T1000 (cell line): ENCODE data around the gene CCDC122.

ENCODE experiments used
- DNase-seq: peaks from one replicate; lab custom pipeline; 2025; ENCODE audit warnings: mixed read lengths; lab: John Stamatoyannopoulos, UW

Gene CCDC122

DNA sequence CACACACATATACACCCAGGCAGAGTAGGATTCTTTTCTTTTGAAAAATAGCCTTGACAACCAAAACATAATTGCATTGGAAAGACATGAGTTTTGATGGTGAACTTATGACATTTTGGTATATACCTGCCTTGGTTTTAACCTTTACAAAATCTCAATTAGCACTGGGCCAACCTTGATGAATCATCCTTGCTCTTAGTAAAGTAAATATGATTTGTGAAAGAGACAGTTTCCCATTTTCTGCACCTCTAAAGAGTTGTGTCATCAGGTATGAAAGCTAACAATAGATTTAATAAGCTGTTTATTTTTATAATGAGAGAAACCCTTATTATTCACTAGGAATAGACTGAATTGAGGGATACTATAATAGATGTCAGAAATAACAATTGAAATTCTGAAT, 77.0 kb downstream of the CCDC122 start:
- no peak for DNase-seq

DNA sequence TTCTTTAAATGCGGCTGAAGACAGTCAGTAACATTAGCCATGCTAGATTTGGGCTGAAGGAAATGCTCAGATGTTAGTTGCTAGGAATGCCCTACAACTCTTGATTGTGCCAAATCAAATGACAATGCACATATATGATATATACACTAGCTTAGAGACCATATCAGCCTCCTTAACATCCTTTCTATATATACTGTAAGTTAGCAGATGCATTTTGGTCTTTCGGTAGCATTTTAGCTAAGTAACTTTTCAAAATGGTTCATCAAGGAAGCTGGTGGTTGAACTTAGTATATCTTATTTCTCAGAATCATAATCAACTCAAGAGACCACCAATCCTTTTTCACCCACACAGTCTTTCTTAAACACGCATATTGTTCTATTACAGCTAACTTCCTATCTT, 78.7 kb downstream of the CCDC122 start:
- DNase-seq, result no peak

DNA sequence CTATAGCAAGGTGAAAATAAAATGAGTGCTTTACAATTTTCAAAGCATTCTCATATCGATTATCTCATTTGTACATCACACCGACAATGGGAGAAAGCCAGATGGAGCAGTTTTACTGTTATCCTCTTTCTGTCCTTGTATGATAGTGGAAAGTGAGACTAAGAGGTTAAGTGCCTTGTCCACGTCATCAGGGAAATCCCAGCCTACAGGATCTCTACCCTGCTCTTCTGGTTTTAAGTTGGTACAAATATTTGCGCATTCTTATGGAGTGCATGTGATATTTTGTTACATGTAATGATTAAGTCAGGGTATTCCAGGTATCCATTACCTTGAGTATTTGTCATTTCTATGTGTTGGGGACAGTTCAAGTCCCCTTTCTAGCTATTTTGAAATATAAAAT, 80.3 kb downstream of the CCDC122 start:
- DNase-seq, result no peak

DNA sequence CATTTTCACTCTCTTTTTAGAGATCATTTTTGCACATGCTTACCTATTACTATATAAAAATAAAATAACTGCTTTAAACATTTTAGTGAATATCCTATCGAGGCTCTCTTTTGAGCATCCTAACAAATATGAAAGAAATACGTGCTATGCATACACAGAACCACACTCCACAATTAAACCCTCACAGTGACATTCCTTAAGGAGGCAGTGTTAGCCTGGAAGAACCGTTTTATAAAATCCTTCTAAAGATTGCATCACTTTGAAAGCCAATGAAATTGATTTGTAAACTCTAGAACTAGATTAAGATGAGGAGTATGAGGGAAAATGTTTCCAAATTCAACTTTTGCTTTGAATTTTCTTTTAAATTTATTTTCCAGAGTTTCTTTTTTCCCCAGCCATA, 81.7 kb downstream of the CCDC122 start:
- no peak for DNase-seq

DNA sequence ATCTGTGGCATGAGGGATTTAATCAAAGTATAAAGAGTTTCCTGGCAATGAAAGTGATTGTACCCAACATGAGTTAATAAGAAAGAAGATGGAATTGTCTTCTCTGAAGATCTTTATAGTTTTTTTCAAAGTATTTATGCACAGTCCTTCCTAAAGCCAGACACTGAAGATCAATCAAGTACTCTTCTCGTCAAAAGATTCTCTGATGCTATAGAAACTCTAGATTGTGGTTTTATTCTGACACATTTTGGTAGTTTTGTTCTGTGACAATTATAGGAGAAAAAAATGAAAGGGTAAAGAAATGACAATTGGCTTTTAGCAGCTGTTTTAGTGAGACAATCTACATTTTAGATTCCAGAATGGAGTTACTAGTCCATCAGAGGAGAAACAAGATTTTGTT, 82.4 kb downstream of the CCDC122 start:
- DNase-seq, result no peak

DNA sequence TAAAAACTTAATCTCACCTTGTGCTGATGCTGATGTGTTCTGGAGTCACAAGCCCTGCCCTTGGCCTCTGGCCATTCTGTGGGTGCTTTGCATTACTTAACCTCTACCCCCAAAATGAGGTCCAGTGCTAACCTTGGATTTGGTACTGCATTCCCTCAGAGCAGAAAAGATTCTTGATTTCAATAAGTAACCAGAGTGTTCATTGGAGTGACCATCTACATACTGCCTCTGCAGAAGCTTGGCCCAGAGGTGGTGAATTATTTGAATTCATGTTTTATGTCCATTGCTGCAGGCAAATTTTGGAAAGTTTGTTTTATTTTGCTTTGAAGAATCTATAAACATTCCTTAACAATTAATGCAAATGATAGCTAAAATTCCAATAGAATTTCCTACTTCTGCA, 85.1 kb downstream of the CCDC122 start:
- no peak for DNase-seq

DNA sequence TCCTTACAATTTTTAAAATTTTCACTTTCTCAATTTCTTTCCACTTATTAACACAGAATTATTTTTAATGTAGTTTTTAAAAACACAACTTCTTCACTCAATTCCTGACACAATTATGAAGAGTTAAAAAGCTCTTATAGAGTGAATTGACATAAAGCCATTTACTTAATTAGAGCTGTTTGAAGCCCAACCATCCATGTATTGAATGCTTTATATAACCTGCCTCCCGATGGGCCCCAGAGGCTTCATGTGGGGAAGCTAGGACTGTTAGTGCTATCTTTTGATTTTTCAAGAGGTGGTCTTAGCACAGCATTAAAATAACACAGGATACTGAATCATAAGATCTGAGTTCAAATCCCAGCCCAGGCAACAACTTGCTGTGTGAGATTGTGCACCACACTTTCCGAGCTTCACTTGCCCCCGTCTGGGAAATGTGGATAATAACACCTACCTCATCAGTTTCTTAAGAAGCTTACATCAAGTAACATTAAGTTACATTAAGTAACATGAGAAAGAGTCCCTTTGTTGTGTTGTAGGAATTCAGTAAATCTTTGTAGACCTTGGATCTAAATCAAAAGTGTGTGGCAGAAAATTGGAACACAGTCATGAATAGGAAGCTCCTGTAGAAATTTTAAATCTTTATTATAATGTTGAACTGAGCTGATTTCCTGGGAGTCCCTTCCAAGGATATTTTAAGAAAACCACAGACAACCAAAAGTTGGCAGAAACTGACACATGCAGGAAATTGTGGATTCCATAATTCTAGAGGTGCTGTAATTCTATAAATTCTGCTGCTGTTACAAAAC, 87.3 kb downstream of the CCDC122 start:
- DNase-seq, result no peak

DNA sequence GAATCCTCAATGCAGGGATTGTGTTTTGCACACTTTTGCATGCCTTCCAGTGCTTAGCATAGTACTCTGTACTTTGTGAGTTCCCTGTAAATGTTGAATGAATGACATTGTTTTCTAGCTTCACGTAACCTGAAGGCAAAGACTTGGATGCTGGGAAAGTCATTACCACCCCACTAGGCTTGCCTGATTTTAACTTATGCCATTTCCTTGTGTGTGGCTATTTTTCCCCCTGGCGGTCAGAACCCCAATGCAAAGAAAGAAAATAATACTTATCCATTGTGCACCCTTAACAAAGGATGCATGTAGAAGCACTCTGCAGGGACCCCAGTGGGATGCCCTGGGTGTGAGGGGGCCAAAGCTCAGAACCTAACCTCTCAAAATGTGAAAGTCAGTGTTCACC, 91.5 kb downstream of the CCDC122 start:
- DNase-seq, result no peak

DNA sequence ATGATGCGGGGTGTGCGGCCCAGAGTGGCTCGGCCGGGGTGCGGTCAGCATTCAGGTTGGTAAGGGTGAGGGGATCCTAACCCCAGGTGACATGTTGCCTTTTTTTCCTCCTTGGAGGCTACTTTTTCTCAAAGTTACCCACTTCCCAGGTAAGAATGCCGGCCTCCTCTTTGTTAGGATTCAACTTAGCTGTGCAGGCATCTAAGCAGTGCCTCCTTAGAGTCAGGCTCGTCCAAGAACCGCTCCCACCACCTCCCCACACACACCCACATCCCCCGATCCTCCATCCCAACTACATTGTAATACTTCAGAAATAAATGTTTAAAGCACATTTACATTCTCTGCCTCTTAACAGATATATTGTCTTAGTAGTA, 92.0 kb downstream of the CCDC122 start:
- no peak for DNase-seq

DNA sequence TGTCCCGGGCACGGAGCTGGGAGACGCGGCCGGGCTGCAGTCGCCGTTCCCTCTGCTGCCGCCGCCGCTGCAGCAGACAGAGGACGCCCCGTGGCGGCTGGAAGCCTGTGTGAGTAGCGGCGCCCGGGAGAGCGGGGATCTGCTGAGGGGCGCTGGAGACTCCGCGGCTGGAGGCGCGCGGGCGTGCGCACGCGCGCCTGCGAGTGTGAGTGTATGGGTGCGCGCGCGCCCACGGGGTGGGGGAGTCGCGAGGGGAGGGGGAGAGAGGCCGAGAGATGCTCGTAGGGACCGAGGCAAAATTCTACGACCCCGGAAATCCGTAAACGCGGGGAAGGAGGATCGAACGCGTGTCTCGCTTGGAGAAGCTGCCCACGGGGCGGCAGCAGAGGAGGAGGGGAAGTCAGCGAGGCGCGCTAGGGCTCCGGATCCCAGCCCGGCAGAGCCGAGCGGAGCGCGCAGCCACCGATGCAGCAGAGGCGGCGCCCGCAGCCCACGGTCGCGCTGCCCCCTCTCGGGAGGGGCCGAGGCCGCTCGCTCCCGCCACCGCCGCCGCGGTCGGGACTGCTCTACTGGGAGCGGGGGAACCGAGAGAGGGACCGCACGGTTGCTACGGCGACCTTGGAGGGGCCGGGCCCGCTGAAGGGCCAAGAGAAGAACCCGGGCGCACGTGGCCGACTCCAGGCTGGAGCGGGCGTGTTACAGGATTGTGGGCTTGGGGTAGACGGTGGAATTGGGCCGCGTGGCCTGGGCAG, 92.6 kb downstream of the CCDC122 start, which contains the start of gene ENOX1:
Gene ENOX1 (minus strand): TSS at position 207 of the 752 bp plus-strand sequence.
- peak; percentile 25 for DNase-seq

DNA sequence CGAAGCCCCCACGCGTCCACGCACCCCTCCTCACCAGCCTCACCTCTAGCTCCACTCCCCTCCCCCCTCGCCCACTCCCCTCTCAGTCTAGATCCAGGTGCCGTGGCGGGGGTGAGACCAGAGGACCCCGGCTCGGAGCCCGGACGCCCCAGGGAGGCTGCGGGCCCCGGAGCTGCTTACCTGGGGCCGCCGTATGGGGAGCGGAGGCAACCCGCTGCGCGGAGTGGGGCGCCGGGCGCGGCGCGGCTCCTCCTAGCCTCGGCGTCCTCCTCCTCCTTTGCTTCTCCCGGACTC, 93.1 kb downstream of the CCDC122 start:
- DNase-seq, result no peak
